Activated CD4-positive, alpha-beta T cell treated with anti-CD3 and anti-CD28 coated beads for 48 hours (primary cell): ENCODE results near the gene COPE.
"Not testable (repeated sequence)": the region's sequence is repeated elsewhere in the genome, so short reads cannot be mapped to it uniquely, and the experiment has no call there.

ENCODE experiments used
- DNase-seq: peaks from one replicate; pipeline ENCODE4 v3.0.0-alpha.2; 2020

The COPE gene

GRCh38 chr19:18906605-18907519 is 12.3 kb downstream of the COPE start:
- no peak for DNase-seq

- DNase-seq, result no peak
Observed at GRCh38 chr19:18905513-18906236, 13.5 kb downstream of the COPE start.

- DNase-seq, result no peak
Observed at GRCh38 chr19:18905058-18905456, 14.1 kb downstream of the COPE start.

- DNase-seq, result no peak
Observed at GRCh38 chr19:18904334-18905057, 14.7 kb downstream of the COPE start.

GRCh38 chr19:18903156-18904037 is 15.8 kb downstream of the COPE start:
- DNase-seq, result no peak

- DNase-seq, result not testable (repeated sequence)
Observed at GRCh38 chr19:18902519-18902918, 16.7 kb downstream of the COPE start.

- DNase-seq, result no peak
Observed at GRCh38 chr19:18901491-18901890, 17.7 kb downstream of the COPE start.

- DNase-seq, result no peak
Observed at GRCh38 chr19:18900700-18901481, 18.3 kb downstream of the COPE start.

- no peak for DNase-seq
Observed at GRCh38 chr19:18899624-18900560, 19.3 kb downstream of the COPE start.

- no peak for DNase-seq
Observed at GRCh38 chr19:18898607-18899408, 20.4 kb downstream of the COPE start.

- no peak for DNase-seq
Observed at GRCh38 chr19:18898081-18898606, 21.0 kb downstream of the COPE start.

GRCh38 chr19:18897094-18898029 is 21.8 kb downstream of the COPE start:
- no peak for DNase-seq

- DNase-seq, result no peak
Observed at GRCh38 chr19:18896421-18896841, 22.8 kb downstream of the COPE start.

GRCh38 chr19:18895824-18896341 is 23.3 kb downstream of the COPE start, which contains the start of gene CERS1:
Gene CERS1, minus strand, starts transcription at chr19:18896158. Its CDS starts 86 bp downstream, at chr19:18896072.
- no peak for DNase-seq

- no peak for DNase-seq
Observed at GRCh38 chr19:18895038-18895823, 24.0 kb downstream of the COPE start.

GRCh38 chr19:18894254-18895037 is 24.7 kb downstream of the COPE start:
- DNase-seq, result no peak
